MG63 (cell line): Measurements from ENCODE around the gene SSH3. TPM values are rescaled to one million over a fixed set of nuclear protein-coding genes. Genes with fewer than 3 reads are reported as not detected.

Source experiments
- DNase-seq: peaks from one replicate; pipeline ENCODE4 v3.0.0-alpha.2; 2020
- H3K27me3 ChIP-seq: fragments of 250-450 bp; sonication (Bioruptor Pico); 2 replicates; pipeline ENCODE4 v1.5.1; 2020; ENCODE audit warnings: mild to moderate bottlenecking, moderate library complexity
- H3K36me3 ChIP-seq: fragments of 250-450 bp; sonication (Bioruptor Pico); 2 replicates; pipeline ENCODE4 v1.5.1; 2020; ENCODE audit warnings: mild to moderate bottlenecking, moderate library complexity
- H3K4me3 ChIP-seq: fragments of 250-450 bp; sonication (Bioruptor Pico); 2 replicates; pipeline ENCODE4 v1.5.1; 2020; ENCODE audit warnings: mild to moderate bottlenecking, moderate library complexity
- H3K9me3 ChIP-seq: fragments of 250-450 bp; sonication (Bioruptor Pico); 2 replicates; pipeline ENCODE4 v1.5.1; 2020; ENCODE audit warnings: mild to moderate bottlenecking, moderate library complexity
- total RNA-seq: library from RNA; depleted of rRNA; stranded (reverse); fragments of >200 nt; shearing (Covaris generic); gene quantifications from 2 replicates; pipeline ENCODE4 v1.2.3, GENCODE V29; 2014; ENCODE audit warnings: low replicate concordance

SSH3 gene
- total RNA-seq, 1 experiment from 2014 or later, result 5.1 TPM

GRCh38 chr11:67286621-67287333 lies 16.6 kb upstream of the SSH3 start:
- Histone ChIP-seq H3K27me3 (no peaks in the 10 kb centered on the region), H3K9me3 (no peaks in the 10 kb centered on the region), H3K4me3 (no peak overlapping the region), H3K36me3 (peaks cover 48% of the 10 kb centered on the region)
- DNase-seq, result no peak

DNA sequence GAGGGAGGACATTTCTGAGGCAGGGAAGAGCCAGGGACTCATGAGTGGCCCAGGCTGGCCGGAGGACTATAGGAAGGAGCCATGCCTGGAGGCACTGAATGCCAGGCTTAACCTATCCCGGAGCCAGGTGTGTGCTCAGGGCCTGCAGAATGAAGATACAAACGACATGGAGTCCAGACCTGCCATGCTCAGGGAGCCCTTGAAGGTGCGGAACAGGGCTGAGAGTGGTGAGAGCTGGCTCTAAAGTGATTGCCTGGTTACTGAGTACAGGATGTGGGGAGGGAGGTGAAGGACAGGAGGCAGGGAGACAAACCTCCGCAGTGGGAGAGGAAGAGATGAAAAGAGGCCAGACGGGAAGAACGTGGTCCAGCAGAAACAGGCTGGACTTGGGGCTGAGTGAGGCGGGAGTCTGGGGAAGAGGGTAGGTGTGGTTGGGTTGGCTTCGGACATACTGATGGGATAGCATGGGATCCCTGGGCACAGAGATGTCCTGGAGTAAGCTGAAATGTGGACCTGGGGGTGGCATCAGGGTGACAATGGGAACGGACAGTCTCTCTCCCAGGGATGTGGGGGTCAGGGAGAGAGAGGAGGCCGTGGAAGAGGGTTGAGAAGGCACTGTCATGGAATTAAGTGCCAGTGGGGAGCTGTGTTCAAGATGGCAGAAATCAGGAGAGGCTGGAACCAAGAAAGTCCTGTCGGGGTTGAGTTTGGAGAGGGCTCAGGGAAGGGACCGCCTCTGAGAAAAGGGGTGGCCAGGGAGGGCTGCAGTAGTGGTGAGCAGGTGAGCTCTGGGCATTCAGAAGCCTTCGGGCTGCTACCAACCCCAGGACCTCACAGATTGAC lies 15.8 kb upstream of the SSH3 start:
- Histone ChIP-seq H3K36me3 (peaks cover 53% of the 10 kb centered on the region), H3K9me3 (no peaks in the 10 kb centered on the region), H3K4me3 (peak overlapping the region; percentile 98), H3K27me3 (no peaks in the 10 kb centered on the region)
- no peak for DNase-seq

- H3K4me3 ChIP-seq, result peak overlapping the region; percentile 98
- H3K27me3 ChIP-seq, result no peaks in the 10 kb centered on the region
- H3K9me3 ChIP-seq, result no peaks in the 10 kb centered on the region
- peaks cover 55% of the 10 kb centered on the region for H3K36me3 ChIP-seq
- DNase-seq, result no peak
These were observed 15.2 kb upstream of the SSH3 start for GRCh38 chr11:67288198-67288451.

DNA sequence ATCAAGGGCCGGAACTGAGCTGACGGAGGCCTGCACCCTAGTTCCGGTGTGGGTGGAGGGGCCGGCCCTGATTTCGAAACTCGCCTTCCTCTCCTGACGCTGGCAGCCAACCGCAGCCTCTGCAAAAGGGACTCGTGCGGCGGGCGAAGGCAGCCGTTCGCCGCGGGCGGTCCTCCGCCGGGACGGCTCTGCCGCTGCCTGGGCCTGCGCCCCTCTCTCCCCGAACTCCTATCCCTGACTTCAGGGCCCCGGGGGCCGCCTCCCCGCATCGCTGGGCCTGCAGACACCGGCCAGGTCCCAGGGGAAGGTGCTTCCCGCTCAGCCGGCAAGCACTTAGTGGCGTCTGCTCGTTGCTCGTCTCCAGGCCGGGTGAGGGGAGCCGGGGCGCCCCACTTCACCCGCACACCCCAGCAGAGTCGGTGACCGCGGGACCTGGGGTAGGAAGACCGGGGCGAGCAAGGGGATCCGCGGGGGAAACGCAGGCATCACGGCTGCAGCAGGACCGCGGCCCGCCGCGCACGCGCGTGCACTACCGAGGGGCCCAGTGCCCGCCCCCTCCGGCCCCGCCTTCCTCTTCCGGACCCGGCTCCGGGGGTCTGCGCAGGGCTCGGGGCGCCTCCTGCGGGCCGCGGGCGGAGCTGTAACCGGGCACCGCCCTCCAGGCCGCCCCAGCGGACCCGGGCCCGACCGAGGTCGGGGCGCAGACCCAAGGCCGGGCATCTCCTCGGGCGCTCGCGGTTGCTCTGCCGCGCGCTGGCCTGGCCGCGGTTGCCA lies 14.7 kb upstream of the SSH3 start:
- peak; percentile 92 for DNase-seq
- Histone ChIP-seq H3K4me3 (peak overlapping the region; percentile 98), H3K9me3 (no peaks in the 10 kb centered on the region), H3K36me3 (peaks cover 55% of the 10 kb centered on the region), H3K27me3 (no peaks in the 10 kb centered on the region)

- DNase-seq, result no peak
- no peaks in the 10 kb centered on the region for H3K27me3 ChIP-seq
- no peaks in the 10 kb centered on the region; the same call in 1 of the 2 replicates for H3K9me3 ChIP-seq
- peak within 1 kb of the TSS; percentile 98 for H3K4me3 ChIP-seq
- H3K36me3 ChIP-seq, result peaks cover 55% of the 10 kb centered on the region
These were observed 14.1 kb upstream of the SSH3 start, which contains the start of gene ANKRD13D for GRCh38 chr11:67289226-67289650. Gene ANKRD13D (plus strand): TSS chr11:67289303. CDS start chr11:67289461, 158 bp downstream.

GRCh38 chr11:67289651-67290479 lies 13.5 kb upstream of the SSH3 start:
- Histone ChIP-seq H3K27me3 (no peaks in the 10 kb centered on the region), H3K9me3 (peaks cover 4% of the 10 kb centered on the region), H3K36me3 (peaks cover 58% of the 10 kb centered on the region), H3K4me3 (peak overlapping the region; percentile 66)
- peak; percentile 33 for DNase-seq

DNA sequence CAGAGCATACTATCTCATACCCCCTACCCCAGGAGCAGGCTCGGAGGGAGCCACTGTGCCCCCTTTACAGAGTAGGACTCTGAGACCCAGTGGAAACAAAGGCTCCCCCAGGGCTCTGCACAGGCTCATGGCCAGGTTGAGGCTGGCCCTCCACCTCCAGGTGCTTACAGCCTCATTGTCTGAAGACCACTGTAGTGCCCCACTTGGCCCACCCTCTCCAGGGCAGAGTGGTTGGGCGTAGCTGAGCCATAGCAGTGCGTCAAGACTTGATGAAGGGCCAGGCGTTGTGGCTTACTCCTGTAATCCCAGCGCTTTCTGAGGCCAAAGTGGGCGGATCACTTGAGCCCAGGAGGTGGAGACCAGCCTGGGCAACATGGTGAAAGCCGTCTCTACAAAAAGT lies 12.5 kb upstream of the SSH3 start:
- peaks cover 13% of the 10 kb centered on the region for H3K9me3 ChIP-seq
- no peaks in the 10 kb centered on the region for H3K27me3 ChIP-seq
- DNase-seq, result no peak
- H3K4me3 ChIP-seq, result no peak overlapping the region
- peaks cover 61% of the 10 kb centered on the region for H3K36me3 ChIP-seq

- Histone ChIP-seq H3K36me3 (peaks cover 68% of the 10 kb centered on the region), H3K4me3 (no peak overlapping the region), H3K27me3 (no peaks in the 10 kb centered on the region), H3K9me3 (peaks cover 16% of the 10 kb centered on the region)
- DNase-seq, result no peak
These were observed 11.6 kb upstream of the SSH3 start for GRCh38 chr11:67291481-67292381.

- H3K36me3 ChIP-seq, result peaks cover 68% of the 10 kb centered on the region
- no peaks in the 10 kb centered on the region for H3K27me3 ChIP-seq
- no peak for DNase-seq
- H3K9me3 ChIP-seq, result peaks cover 16% of the 10 kb centered on the region
- no peak overlapping the region for H3K4me3 ChIP-seq
These were observed 10.7 kb upstream of the SSH3 start for GRCh38 chr11:67292671-67293070.

DNA sequence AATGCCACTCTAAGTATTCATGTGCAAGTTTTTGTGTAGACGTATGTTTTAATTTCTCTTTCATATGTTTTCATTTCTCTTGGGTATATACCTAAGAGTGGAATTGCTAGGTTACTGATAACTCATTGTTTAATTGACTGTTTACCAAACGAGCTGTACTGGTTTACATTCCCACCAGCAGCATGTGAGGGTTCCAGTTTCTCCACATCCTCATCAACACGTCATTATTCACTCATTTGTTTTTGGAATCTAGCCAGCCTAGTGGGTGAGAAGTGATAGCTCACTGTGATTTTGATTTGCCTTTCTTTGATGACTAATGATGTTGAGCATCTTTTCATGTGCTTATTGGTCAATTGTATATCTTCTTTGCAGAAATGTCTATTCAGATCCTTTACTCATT lies 10.2 kb upstream of the SSH3 start:
- DNase-seq, result no peak
- H3K27me3 ChIP-seq, result no peaks in the 10 kb centered on the region
- H3K36me3 ChIP-seq, result peaks cover 66% of the 10 kb centered on the region
- H3K9me3 ChIP-seq, result peaks cover 16% of the 10 kb centered on the region
- H3K4me3 ChIP-seq, result no peak overlapping the region

GRCh38 chr11:67295846-67296245 lies 7.5 kb upstream of the SSH3 start:
- Histone ChIP-seq H3K4me3 (no peak overlapping the region), H3K27me3 (no peaks in the 10 kb centered on the region), H3K9me3 (peaks cover 16% of the 10 kb centered on the region), H3K36me3 (peaks cover 75% of the 10 kb centered on the region)
- DNase-seq, result no peak

DNA sequence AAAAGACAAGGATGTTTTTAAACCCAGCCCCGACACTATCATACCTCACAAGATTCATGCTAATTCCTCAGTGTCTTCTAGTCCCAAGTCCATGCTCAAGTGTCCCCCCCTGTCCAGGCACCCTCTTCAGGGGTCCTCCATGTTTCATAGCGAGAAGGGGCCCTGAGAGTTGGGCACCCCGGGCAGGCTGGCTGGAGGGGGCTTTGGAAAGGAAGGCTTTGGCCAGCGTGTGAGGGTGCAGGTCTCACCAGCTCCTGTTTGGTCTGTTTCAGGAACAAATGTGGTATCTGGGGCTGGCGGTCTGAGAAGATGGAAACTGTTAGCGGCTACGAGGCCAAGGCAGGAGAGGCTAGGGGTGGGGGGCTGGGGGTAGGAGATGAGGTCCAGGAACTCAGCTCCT lies 4.5 kb upstream of the SSH3 start:
- Histone ChIP-seq H3K4me3 (no peak overlapping the region), H3K27me3 (no peaks in the 10 kb centered on the region), H3K36me3 (peaks cover 51% of the 10 kb centered on the region), H3K9me3 (peaks cover 16% of the 10 kb centered on the region)
- no peak for DNase-seq

DNA sequence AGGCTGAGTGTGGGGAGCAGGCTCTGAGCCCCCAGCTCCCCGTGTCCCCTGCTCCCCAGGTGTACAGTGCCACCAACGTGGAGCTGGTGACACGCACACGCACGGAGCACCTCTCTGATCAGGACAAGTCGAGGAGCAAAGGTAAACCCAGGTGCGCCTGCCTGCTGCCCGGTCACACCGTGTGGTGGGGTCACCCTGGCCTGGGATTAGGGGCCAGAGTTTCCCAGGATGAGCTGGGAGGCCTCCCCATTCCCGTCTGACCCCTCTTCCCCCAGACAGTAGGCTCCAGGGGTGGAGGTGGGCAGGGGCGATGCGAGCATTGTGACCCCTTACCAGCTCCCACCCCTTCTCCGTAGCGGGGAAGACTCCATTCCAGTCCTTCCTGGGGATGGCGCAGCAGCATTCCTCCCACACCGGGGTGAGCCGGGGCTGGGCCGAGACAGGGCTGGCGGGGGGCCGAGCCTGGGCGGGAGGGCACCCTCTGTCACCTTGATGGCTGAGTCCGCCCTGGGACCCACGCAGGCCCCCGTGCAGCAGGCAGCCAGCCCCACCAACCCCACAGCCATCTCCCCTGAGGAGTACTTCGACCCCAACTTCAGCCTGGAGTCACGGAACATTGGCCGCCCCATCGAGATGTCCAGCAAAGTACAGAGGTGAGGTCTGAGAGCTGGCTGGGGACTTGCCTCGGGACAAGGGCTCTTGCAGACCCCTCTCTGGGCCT lies 3.7 kb upstream of the SSH3 start:
- peaks cover 42% of the 10 kb centered on the region for H3K36me3 ChIP-seq
- no peak overlapping the region for H3K4me3 ChIP-seq
- peaks cover 14% of the 10 kb centered on the region for H3K9me3 ChIP-seq
- DNase-seq, result no peak
- H3K27me3 ChIP-seq, result no peaks in the 10 kb centered on the region

DNA sequence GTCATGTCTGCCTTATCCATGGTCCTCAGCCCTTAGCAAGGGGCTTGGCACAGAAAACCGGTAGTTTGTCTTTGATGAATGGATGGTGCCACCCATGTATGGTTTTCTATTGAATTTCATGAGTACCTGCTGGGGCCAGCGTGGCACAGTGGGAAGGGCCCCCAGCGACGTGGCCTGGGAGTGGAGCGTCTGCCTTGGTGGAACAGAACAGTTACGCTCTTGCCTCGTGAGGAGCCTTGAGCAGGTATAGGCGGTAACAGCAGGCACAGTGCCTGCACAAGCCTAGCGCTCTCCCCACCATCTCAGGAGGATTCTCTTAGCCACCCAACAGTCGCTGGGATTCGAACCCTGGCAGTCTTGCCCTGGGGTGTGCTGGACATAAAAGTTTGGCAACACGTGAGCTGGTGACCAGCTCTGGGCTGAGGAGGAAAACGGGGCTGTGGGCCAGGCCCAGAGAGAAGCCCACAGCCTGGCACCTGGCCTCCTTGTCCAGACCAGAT lies 3.0 kb upstream of the SSH3 start:
- no peaks in the 10 kb centered on the region for H3K27me3 ChIP-seq
- peaks cover 35% of the 10 kb centered on the region for H3K36me3 ChIP-seq
- H3K9me3 ChIP-seq, result peaks cover 8% of the 10 kb centered on the region
- H3K4me3 ChIP-seq, result no peak overlapping the region
- no peak for DNase-seq

- no peaks in the 10 kb centered on the region for H3K27me3 ChIP-seq
- peaks cover 30% of the 10 kb centered on the region for H3K36me3 ChIP-seq
- no peak overlapping the region for H3K4me3 ChIP-seq
- H3K9me3 ChIP-seq, result peaks cover 2% of the 10 kb centered on the region
- DNase-seq, result no peak
These were observed 2.5 kb upstream of the SSH3 start for GRCh38 chr11:67300756-67301312.
